HG03432 (cell line): ENCODE measurements around the gene GNG14.
"Not testable (repeated sequence)": the region's sequence is repeated elsewhere in the genome, so short reads cannot be mapped to it uniquely, and the experiment has no call there.

ENCODE experiments used
- ATAC-seq: cut with Tn5 transposase; IDR thresholded peaks from one replicate; pipeline ENCODE4 v1.9.1; 2021; ENCODE audit warnings: mild to moderate bottlenecking, moderate library complexity; ENCODE audit not compliant: unreplicated experiment

The GNG14 gene

DNA sequence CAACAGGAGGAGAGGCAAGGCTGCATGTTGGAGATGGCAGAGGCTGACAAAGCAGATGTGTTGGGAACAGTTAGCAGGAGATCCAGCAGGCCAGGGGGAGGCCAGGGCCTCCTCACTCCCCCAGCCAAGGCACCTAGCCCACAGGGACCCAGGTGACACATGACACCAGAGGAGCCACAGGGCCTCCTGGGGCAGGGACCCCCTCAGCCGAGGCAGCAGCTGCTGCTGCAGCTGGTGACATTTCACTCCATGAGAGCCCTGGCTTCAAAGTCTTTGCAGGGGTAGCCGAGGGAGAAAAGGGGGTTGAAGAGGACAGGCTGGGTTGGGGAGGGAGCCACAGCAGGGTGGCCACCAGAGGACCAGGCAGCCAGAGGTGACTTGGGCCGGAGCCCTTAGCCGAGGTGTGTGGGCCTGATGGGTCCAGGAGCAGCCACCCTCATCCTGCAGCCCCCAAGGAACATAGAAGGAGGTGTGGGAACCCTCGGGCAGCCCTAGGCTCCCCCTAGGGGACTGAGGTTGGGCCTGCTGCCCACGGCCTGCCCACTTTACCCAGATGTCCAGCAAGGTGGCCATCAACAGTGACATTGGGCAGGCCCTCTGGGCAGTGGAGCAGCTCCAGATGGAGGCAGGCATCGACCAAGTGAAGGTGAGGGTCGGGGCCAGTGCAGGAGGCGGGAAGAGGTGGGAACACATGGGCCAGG is at the start of gene GNG14:
Gene GNG14 (plus strand): TSS at position 503 of the 701 bp plus-strand sequence. CDS start 51 bp downstream, at position 554.
- no peak for ATAC-seq

GRCh38 chr19:12638611-12639182 is 49.1 kb upstream of the GNG14 start:
- ATAC-seq = no peak

DNA sequence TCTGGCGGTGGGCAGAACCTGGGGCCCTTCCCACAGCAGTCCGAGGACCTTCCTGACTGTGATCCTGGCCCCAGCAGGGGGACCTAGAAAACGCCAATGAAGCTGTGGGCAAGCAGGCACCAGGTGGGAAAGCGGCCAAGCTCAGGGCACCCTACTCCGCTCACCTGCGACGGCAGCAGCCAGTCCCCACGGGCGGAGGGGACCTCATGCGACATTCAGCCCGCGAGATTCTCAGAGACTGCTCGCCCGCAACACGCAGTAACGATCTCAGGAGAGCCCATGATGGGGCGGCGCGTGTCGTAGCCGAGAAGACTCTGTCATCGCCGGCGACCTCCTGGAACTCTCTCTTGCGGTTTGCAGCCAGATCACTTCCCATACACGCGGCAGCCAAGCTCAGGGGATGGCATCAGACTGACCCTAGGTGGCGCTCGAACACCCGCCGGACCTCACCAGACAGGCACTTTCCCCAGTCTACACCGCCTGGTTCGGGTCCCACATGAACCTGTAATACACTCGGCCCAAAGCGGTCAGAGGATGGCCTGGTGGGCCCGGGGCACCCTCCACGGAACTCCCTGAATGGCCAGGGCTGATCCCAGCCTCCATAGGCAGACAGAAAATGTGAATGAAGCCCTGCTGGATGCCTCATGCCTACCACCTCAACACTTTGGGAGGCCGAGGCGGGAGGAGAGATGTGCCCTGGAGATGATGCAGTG is 47.7 kb upstream of the GNG14 start:
- ATAC-seq = peak; percentile 49

- no peak for ATAC-seq
Observed at GRCh38 chr19:12641456-12641855, 46.3 kb upstream of the GNG14 start.

DNA sequence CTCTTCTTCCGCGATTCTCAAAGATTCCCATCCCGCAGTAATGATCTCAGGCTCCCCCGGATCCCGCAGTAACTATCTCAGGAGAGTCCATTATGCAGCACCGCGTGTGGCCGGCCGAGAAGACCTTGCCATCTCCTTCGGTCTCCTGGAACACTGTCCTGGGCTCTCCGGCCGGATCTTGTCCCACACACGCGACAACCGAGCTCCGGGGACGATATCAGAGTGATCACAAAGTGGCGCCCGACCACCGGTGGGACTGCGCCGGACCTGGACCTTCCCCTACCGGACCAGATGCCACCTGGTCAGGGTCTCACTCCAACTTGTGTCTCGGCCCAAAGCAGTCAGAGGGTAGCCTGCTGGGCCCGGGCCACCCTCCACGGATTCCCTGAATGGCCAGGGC is 45.3 kb upstream of the GNG14 start:
- no peak for ATAC-seq

- ATAC-seq = not testable (repeated sequence)
Observed at GRCh38 chr19:12643716-12644115, 44.1 kb upstream of the GNG14 start.

DNA sequence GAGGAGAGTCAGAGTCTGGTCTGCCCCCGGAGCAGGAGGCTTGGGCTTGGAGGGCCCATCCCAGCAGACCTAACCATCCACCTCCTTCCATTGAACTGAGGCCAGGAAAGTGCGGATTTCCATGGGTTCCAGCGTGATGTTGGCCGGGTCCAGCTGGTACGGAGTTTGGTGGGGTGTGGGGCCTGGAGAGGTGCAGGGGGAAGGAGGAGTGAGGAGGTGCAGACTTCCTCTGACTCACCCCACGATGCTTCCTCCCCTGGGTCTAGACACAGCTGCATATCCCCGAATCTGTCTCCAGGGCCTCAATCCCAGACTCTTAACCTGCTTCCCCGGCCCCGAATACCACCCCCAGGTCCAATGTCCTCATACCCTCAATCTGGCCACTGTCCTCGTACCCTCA is 41.2 kb upstream of the GNG14 start:
- ATAC-seq = no peak

DNA sequence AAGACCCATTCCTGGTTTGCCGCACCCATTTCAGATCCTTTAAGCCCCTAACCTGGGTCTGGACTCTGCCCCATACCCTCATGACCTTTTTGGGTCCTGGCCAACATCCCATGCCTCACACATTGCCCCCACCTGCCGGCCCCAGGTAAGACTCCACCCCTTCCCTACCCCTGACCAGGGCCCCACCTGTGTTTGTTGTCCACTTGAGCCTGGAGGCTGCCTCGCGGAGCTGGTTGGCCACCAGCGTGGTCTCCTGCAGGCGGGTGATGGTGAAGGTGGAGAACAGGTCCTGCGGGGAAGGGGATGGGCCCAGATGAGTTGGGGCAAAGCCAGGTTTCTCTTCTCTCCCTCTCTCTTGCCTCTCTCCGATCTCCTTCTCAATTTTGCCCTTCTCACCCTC is 40.8 kb upstream of the GNG14 start:
- no peak for ATAC-seq

GRCh38 chr19:12647490-12648071 is 40.2 kb upstream of the GNG14 start:
- no peak for ATAC-seq

DNA sequence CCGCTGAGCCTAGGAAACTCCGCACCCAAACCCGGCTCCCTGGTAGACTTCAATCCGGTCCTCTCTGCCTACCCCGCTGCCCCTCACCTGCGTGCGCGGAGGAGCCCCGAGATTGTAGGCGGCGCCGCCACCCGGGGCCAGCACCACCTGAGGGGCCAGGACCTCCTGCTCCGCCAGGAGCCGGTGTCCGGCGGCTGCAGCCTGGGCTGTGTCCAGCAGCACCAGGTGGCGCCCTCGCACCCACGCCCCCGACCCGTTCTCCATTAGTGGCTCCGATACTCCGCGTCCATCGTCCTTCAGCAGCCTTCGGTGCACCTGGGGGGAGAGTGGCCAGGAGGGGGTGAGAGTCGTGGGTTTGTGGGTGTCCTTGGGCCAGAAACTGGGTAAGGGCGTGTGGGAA is 39.7 kb upstream of the GNG14 start:
- ATAC-seq = no peak

DNA sequence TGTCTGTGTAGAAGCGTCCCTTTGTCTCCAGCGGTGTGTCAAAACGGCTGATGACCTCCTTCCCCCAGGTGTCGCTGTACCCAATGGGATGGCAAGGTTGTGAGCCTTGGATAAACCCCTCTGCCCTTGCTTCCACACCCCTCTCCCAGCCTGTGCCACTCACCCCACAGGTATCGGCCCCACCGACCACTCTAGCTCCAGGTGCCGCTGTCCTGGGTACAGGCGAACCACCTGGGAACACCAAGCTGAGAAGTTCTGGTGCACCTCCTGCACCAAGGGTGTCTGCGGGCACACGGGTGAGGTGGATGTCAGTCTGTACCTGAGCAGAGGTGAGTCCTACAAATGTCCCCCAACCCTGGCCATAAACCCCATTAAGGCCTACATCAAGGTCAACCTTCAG is 37.9 kb upstream of the GNG14 start:
- ATAC-seq = no peak

- no peak for ATAC-seq
Observed at GRCh38 chr19:12652219-12652618, 35.6 kb upstream of the GNG14 start.

GRCh38 chr19:12655546-12655945 is 32.3 kb upstream of the GNG14 start:
- no peak for ATAC-seq

- ATAC-seq = no peak
Observed at GRCh38 chr19:12656899-12657571, 30.8 kb upstream of the GNG14 start.

DNA sequence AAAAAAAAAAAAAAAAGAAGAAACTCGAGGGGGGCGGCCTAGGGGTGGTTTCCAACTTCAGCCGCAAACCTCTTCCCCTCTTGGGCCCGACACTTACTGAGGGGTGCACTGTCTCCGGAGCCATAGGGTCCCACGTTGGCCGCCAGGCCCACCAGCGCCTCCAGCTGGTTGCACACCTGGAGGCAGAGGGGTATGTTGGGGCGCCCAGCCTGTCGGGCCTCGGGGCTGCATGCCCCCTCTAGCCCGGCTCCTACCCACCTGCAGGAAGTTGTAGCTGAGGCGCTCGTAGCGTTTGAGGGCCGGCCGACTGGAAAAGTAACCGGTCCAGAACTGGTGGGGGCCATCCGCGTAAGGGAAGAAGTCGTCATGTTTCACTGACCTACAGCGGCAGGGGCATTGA is 29.8 kb upstream of the GNG14 start:
- ATAC-seq = no peak

DNA sequence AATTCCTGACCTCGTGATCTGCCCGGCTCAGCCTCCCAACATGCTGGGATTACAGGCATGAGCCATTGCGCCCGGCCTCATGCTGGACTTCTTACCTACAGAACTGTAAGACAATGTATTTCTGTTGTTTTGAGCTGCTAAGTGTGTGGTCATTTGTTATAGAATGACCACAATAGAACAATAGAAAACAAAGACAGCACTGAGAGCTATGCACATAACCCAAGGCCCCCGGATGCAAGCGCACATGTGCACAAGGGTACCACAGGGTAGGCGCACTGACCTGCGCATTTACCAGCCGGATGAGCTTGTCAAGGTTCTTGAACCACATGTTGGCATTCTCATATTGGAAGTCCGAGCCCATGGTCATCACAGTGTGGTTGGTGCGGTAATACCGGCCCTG is 26.8 kb upstream of the GNG14 start:
- no peak for ATAC-seq

- ATAC-seq = no peak
Observed at GRCh38 chr19:12664406-12665280, 23.2 kb upstream of the GNG14 start.

DNA sequence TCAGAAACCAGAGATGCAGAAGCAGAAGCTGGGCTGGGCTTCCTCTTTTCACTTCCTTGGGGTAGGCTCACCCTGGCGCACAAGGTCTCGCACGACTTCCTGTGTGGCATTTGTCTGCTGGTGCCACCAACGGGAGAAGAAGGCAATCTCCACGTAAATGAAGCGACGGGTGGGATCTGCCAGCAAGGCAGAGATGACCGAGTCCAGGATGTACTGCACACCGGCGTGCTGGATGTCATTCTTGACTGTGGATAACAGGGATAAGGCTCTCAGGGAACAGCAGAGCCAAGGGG is 22.6 kb upstream of the GNG14 start:
- no peak for ATAC-seq

- no peak for ATAC-seq
Observed at GRCh38 chr19:12665671-12666264, 22.0 kb upstream of the GNG14 start.
